GM21529 (cell line): ENCODE results near the gene SEC14L2.

Experiments used
- ATAC-seq: cut with Tn5 transposase; IDR thresholded peaks from one replicate; pipeline ENCODE4 v1.9.1; 2021; ENCODE audit not compliant: unreplicated experiment

SEC14L2 gene

GRCh38 chr22:30404307-30404706, 7.5 kb downstream of the SEC14L2 start:
- no peak for ATAC-seq

GRCh38 chr22:30405731-30406130, 8.9 kb downstream of the SEC14L2 start:
- no peak for ATAC-seq

- no peak for ATAC-seq
Observed at GRCh38 chr22:30406400-30406799, 9.6 kb downstream of the SEC14L2 start.

GRCh38 chr22:30408388-30409102, 11.7 kb downstream of the SEC14L2 start:
- no peak for ATAC-seq

- ATAC-seq, result no peak
Observed at GRCh38 chr22:30411780-30412179, 15.0 kb downstream of the SEC14L2 start.

GRCh38 chr22:30413001-30413400, 16.2 kb downstream of the SEC14L2 start:
- ATAC-seq, result no peak

- no peak for ATAC-seq
Observed at GRCh38 chr22:30413745-30414524, 17.1 kb downstream of the SEC14L2 start.

GRCh38 chr22:30414525-30415047, 17.8 kb downstream of the SEC14L2 start:
- ATAC-seq, result no peak

GRCh38 chr22:30416403-30416802, 19.6 kb downstream of the SEC14L2 start:
- no peak for ATAC-seq

- no peak for ATAC-seq
Observed at GRCh38 chr22:30416837-30417236, 20.0 kb downstream of the SEC14L2 start.

GRCh38 chr22:30420347-30421125, 23.7 kb downstream of the SEC14L2 start:
- ATAC-seq, result no peak

- ATAC-seq, result no peak
Observed at GRCh38 chr22:30421695-30422480, 25.1 kb downstream of the SEC14L2 start.

GRCh38 chr22:30422481-30423300, 25.9 kb downstream of the SEC14L2 start:
- ATAC-seq, result no peak

GRCh38 chr22:30423301-30423958, 26.6 kb downstream of the SEC14L2 start:
- peak; percentile 23 for ATAC-seq

GRCh38 chr22:30423959-30424533, 27.2 kb downstream of the SEC14L2 start:
- peak; percentile 83 for ATAC-seq

- ATAC-seq, result no peak
Observed at GRCh38 chr22:30424534-30425326, 27.9 kb downstream of the SEC14L2 start.

GRCh38 chr22:30425327-30425615, 28.5 kb downstream of the SEC14L2 start:
- ATAC-seq, result no peak
